ENCODE measurements around the gene ADAM10. TPM values are rescaled to one million over a fixed set of nuclear protein-coding genes. Genes with fewer than 3 reads are reported as not detected.

Gene ADAM10
- total RNA-seq, 1 donor from 2014 or later, result 140 TPM

DNA sequence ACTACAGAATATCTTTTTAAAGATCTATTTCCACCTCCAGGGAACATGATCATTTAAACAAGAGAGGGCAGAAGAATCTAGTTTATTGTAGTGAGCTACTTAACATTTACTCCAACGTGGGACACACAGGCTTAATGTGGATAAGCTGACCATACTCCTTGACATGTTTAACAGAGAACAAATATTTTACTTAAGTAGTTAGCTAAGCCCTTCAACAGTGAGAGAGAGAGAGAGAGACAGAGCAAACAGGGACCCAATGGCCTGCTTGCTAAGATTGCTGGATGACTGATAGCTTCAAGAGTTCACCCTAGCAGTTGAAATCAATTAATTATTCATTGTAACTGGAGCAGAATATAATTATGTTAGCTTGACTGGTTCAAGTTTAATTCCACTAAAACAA, 158.6 kb downstream of the ADAM10 start:
- no peak overlapping the region for H3K4me3 Mint-ChIP-seq (ENCODE audit: unreplicated experiment)
- H3K27me3 Mint-ChIP-seq (ENCODE audit: unreplicated experiment), result no peaks in the 10 kb centered on the region
- TF ChIP-seq, protein P1, sequence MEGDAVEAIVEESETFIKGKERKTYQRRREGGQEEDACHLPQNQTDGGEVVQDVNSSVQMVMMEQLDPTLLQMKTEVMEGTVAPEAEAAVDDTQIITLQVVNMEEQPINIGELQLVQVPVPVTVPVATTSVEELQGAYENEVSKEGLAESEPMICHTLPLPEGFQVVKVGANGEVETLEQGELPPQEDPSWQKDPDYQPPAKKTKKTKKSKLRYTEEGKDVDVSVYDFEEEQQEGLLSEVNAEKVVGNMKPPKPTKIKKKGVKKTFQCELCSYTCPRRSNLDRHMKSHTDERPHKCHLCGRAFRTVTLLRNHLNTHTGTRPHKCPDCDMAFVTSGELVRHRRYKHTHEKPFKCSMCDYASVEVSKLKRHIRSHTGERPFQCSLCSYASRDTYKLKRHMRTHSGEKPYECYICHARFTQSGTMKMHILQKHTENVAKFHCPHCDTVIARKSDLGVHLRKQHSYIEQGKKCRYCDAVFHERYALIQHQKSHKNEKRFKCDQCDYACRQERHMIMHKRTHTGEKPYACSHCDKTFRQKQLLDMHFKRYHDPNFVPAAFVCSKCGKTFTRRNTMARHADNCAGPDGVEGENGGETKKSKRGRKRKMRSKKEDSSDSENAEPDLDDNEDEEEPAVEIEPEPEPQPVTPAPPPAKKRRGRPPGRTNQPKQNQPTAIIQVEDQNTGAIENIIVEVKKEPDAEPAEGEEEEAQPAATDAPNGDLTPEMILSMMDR (IDR thresholded peaks at IDR 0.05; ENCODE audit: partially characterized antibody, unreplicated experiment), result no peak
- no peak overlapping the region for H3K27ac Mint-ChIP-seq (ENCODE audit: unreplicated experiment)
- H3K9me3 Mint-ChIP-seq (ENCODE audit: unreplicated experiment), result no peaks in the 10 kb centered on the region
- H3K4me1 Mint-ChIP-seq (ENCODE audit: low read depth, unreplicated experiment), result peaks cover 7% of the 10 kb centered on the region
- H3K36me3 Mint-ChIP-seq (ENCODE audit: unreplicated experiment), result no peaks in the 10 kb centered on the region
- no peak for DNase-seq

DNA sequence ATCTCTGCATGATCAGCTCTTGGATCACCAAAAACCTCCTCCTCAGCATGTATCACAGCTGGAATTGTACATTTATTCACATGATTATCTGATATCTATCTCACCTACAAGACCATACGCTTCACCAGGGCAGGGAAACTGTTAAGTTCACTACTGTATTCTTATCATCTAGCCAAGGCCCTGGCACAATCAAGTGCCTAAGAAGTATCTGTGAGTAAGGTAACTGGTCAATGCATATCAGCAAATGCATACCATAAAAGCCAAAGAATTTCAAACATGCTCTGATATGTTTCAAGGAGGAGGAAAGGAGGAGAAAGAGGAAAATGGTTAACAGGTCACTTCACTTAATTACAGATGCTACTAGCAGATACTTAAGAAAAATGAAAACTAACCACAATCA, 159.3 kb downstream of the ADAM10 start:
- no peaks in the 10 kb centered on the region for H3K9me3 Mint-ChIP-seq (ENCODE audit: unreplicated experiment)
- H3K27ac Mint-ChIP-seq (ENCODE audit: unreplicated experiment), result no peak overlapping the region
- peaks cover 7% of the 10 kb centered on the region for H3K4me1 Mint-ChIP-seq (ENCODE audit: low read depth, unreplicated experiment)
- H3K36me3 Mint-ChIP-seq (ENCODE audit: unreplicated experiment), result no peaks in the 10 kb centered on the region
- DNase-seq, result no peak
- H3K27me3 Mint-ChIP-seq (ENCODE audit: unreplicated experiment), result no peaks in the 10 kb centered on the region
- TF ChIP-seq, protein P1 (IDR thresholded peaks at IDR 0.05; ENCODE audit: partially characterized antibody, unreplicated experiment), result no peak
- no peak overlapping the region for H3K4me3 Mint-ChIP-seq (ENCODE audit: unreplicated experiment)

DNA sequence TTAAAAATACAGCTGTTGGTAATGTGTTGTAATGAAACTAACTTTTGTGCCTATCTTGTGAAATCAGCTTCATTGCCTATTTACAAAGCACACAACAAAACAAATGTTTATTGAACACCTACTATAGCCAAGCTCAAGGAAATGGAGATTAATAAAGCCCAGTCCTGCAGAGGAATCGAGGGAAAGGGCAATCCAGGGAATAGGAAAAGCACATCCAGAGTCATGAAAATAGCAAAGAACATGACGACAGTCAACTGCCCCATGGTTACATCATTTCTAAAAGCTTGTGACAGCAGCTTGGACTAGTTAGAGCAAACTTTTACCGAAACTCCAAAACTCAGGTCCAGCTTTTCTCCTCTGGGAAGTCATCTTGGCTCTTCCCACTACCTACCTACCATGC, 160.5 kb downstream of the ADAM10 start:
- Mint-ChIP-seq H3K4me1 (ENCODE audit: low read depth, unreplicated experiment) (peaks cover 7% of the 10 kb centered on the region), H3K27me3 (ENCODE audit: unreplicated experiment) (no peaks in the 10 kb centered on the region), H3K36me3 (ENCODE audit: unreplicated experiment) (peaks cover 7% of the 10 kb centered on the region), H3K27ac (ENCODE audit: unreplicated experiment) (no peak overlapping the region), H3K4me3 (ENCODE audit: unreplicated experiment) (no peak overlapping the region), H3K9me3 (ENCODE audit: unreplicated experiment) (no peaks in the 10 kb centered on the region)
- TF ChIP-seq, protein P1 (IDR thresholded peaks at IDR 0.05; ENCODE audit: partially characterized antibody, unreplicated experiment), result no peak
- DNase-seq, result no peak

DNA sequence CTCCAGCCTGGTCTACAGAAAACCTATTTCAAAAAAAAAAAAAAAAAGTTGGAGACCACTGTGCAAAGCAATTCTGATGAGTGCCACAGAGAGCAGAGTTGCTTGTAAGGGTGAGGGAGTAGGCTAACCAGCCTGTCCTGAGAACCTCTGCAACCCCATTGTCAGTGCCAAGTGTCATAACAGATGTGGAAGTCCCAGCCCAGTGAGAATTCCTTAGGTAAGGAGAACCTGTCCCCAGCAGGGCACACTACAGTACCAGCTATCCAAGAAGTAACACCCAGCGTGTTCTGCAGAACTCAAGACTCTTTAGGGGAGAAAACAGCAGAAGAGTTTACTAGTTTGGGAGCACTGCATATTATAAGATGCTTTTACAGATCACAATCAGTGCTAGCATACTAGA, 161.4 kb downstream of the ADAM10 start:
- no peak for DNase-seq
- no peaks in the 10 kb centered on the region for H3K27me3 Mint-ChIP-seq (ENCODE audit: unreplicated experiment)

DNA sequence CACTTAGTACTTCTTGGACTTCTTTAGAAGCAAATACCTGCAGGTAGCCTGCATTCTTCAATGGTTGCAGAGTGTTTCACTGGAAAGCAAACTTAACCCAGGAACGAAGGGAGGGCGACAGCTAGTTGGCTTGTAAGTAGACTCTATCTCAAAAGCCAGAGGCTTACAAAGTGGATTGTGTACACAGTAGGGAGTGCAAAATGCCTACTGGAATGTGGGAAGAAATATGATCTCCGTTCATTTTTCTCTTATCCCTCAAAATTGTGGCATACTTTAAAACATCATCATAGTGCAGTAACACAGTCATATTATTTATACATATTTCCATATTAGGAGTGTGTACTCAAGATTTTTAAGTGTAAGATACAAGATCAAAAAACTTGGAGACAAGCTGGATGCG, 162.0 kb downstream of the ADAM10 start:
- Mint-ChIP-seq H3K4me1 (ENCODE audit: low read depth, unreplicated experiment) (peaks cover 7% of the 10 kb centered on the region), H3K36me3 (ENCODE audit: unreplicated experiment) (peaks cover 15% of the 10 kb centered on the region), H3K27me3 (ENCODE audit: unreplicated experiment) (no peaks in the 10 kb centered on the region), H3K4me3 (ENCODE audit: unreplicated experiment) (no peak overlapping the region), H3K27ac (ENCODE audit: unreplicated experiment) (no peak overlapping the region), H3K9me3 (ENCODE audit: unreplicated experiment) (no peaks in the 10 kb centered on the region)
- DNase-seq, result no peak
- TF ChIP-seq, protein P1 (IDR thresholded peaks at IDR 0.05; ENCODE audit: partially characterized antibody, unreplicated experiment), result no peak

More for the DNA sequence above, 161.4 kb downstream of the ADAM10 start:
- Mint-ChIP-seq H3K4me3 (ENCODE audit: unreplicated experiment) (no peak overlapping the region), H3K36me3 (ENCODE audit: unreplicated experiment) (peaks cover 14% of the 10 kb centered on the region), H3K4me1 (ENCODE audit: low read depth, unreplicated experiment) (peaks cover 7% of the 10 kb centered on the region), H3K27ac (ENCODE audit: unreplicated experiment) (no peak overlapping the region), H3K9me3 (ENCODE audit: unreplicated experiment) (no peaks in the 10 kb centered on the region)
- TF ChIP-seq, protein P1 (IDR thresholded peaks at IDR 0.05; ENCODE audit: partially characterized antibody, unreplicated experiment), result no peak
